Lower leg skin (tissue), 4 donors: Measurements from ENCODE around the gene DPEP2. TPM values are rescaled to one million over a fixed set of nuclear protein-coding genes. Genes with fewer than 3 reads are reported as not detected.
"Not testable (repeated sequence)": the region's sequence is repeated elsewhere in the genome, so short reads cannot be mapped to it uniquely, and the experiment has no call there.

Source experiments
- DNase-seq, 2 donors: peaks; one replicate each; pipeline ENCODE4 v3.0.0-alpha.2; 2019; ENCODE audit warnings: low spot score in 2 of 2
- H3K4me3 ChIP-seq: fragments of 200-600 bp; sonication (generic); 2 replicates; pipeline ENCODE4 v1.5.1; 2017; ENCODE audit warnings: mild to moderate bottlenecking, low read depth; ENCODE audit not compliant: poor library complexity, severe bottlenecking
- POLR2A ChIP-seq, 2 donors: fragments of 450-650 bp; IDR thresholded peaks; one replicate each; pipeline ENCODE4 v1.6.1; 2016 to 2017; ENCODE audit warnings: antibody characterized with exemption in 2 of 2, mild to moderate bottlenecking in 1 of 2, moderate library complexity in 1 of 2
- WGBS, 2 donors: methylation state at CpG; one replicate each; pipeline ENCODE4 v1.1.5; 2018; 5-methylcytosine and 5-hydroxymethylcytosine counted together
- intact Hi-C: fragments of 100-400 bp; cut with DNase I; formaldehyde crosslinking; loops from one replicate; pipeline ENCODE4 v1.15.0; 2023; ENCODE audit warnings: low total_unique reads
- total RNA-seq, 4 donors: library from RNA; depleted of rRNA; stranded (reverse); fragments of >200 nt; gene quantifications; one replicate each; pipeline ENCODE4 v1.1.0, GENCODE V29; 2016
- TF ChIP-seq, protein P1 (sequence below), 3 donors: fragments of 450-650 bp; IDR thresholded peaks; one replicate each; pipeline ENCODE4 v1.5.1; 2016; ENCODE audit warnings: antibody characterized with exemption in 3 of 3, mild to moderate bottlenecking in 3 of 3, moderate library complexity in 2 of 3

The DPEP2 gene
- total RNA-seq, 4 donors from 2014 or later = 0.52 to 5.9 (median 1.7) TPM

DNA sequence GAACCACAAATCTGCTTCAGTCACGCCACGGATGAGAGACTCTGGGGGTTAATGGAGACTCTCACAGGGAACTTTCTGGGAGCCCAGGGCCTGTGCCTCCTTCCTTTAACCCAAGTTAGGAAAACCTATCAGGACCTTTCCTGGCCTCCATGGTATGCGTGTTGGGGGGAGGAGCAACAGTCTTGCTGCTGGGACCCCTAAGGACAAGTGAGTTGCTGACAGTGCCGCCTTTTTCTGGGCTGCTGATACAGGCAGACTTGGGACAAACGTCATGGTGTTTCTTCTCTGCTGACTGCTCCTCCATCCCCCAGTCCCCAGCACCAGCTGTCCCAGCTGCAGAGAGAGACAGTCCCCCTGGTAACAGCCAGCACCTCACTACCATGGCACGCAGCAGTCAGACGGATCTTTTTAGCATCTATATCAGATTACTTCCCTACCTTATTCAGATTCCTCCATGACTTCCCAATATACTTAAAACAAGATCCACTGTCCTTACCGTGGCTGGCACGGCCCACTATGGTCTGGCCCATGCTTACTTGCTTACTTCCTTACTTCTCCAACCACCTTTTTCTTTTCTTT lies 10.0 kb upstream of the DPEP2 start:
- TF ChIP-seq POLR2A (IDR thresholded peaks at IDR 0.05) = no peak
- TF ChIP-seq, protein P1, sequence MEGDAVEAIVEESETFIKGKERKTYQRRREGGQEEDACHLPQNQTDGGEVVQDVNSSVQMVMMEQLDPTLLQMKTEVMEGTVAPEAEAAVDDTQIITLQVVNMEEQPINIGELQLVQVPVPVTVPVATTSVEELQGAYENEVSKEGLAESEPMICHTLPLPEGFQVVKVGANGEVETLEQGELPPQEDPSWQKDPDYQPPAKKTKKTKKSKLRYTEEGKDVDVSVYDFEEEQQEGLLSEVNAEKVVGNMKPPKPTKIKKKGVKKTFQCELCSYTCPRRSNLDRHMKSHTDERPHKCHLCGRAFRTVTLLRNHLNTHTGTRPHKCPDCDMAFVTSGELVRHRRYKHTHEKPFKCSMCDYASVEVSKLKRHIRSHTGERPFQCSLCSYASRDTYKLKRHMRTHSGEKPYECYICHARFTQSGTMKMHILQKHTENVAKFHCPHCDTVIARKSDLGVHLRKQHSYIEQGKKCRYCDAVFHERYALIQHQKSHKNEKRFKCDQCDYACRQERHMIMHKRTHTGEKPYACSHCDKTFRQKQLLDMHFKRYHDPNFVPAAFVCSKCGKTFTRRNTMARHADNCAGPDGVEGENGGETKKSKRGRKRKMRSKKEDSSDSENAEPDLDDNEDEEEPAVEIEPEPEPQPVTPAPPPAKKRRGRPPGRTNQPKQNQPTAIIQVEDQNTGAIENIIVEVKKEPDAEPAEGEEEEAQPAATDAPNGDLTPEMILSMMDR (IDR thresholded peaks at IDR 0.05) = no peak
- intact Hi-C loops = no loop called here
- H3K4me3 ChIP-seq = no peak overlapping the region
- no peak for DNase-seq
- WGBS, 2 donors = 72 to 77% methylated on average over 8 to 9 of the region's 9 CpGs

DNA sequence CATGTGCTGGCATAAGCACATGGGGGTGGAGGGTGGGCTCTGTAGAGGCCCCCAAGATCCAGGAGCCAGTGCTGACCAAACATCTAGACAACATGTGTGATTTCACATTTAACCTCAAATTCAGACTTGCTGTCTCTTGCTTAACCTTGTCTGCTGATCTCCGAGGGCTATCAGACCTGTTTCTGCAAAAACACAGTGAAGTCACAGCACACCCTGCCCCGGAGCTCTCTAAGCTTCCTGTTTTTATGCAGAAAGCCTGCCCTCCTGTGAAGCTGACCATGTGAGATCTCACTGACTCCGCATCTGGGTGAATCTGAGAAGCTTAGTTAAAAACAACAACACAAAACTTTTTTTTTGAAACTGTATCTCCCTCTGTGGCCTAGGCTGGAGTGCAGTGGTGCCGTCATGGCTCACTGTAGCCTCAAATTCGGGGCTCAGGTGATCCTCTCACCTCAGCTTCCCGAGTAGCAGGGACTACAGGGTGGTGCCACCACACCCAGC lies 6.6 kb upstream of the DPEP2 start:
- 17 to 21% methylated on average over 6 of the region's 6 CpGs for WGBS, 2 donors
- intact Hi-C loops = no loop called here
- no peak for TF ChIP-seq POLR2A (IDR thresholded peaks at IDR 0.05)
- TF ChIP-seq, protein P1 (IDR thresholded peaks at IDR 0.05) = no peak
- no peak overlapping the region for H3K4me3 ChIP-seq
- peak in 1 of 2 donors; percentile 74 for DNase-seq

DNA sequence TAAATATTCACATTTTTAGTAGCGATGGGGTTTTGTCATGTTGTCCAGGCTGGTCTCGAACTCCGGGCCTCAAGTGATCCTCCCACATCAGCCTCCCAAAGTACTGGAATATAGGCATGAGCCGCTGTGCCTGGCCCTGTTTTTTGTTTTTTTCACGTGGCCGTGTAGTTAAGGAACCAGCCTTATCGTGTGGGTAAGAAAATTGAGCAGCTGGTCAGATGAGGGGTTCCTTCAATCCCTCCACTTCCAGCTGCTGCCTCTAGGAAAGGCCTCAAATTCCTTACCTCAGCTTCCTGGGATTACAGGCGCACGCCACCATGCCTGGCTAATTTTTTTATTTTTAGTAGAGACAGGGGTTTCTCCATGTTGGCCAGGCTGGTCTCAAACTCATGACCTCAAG lies 5.9 kb upstream of the DPEP2 start:
- DNase-seq = no peak
- H3K4me3 ChIP-seq = no peak overlapping the region
- TF ChIP-seq, protein P1 (IDR thresholded peaks at IDR 0.05) = no peak
- TF ChIP-seq POLR2A (IDR thresholded peaks at IDR 0.05) = no peak
- 78 to 79% methylated on average over 9 of the region's 9 CpGs for WGBS, 2 donors
- intact Hi-C loops = no loop called here

DNA sequence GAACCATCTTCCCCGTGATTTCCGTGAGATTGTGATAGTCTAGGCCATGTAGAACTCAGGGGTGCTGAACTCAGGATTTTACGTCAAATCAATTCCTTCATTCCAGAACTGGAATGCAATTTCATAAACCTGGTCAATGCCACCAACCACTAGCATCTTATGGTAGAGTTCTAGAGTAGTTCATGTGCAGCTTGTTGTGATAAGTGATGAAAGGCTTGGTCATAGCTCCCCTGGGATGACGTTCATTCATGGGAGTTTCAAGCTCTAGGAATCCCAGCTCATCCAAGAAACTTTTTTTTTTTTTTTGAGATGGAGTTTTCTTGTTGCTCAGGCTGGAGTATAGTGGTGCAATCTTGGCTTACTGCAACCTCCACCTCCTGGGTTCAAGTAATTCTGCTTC lies 3.7 kb upstream of the DPEP2 start:
- no peak for TF ChIP-seq POLR2A (IDR thresholded peaks at IDR 0.05)
- TF ChIP-seq, protein P1 (IDR thresholded peaks at IDR 0.05) = no peak
- WGBS, 2 donors = 71 to 82% methylated on average over 4 of the region's 4 CpGs
- no peak for DNase-seq
- H3K4me3 ChIP-seq = no peak overlapping the region
- intact Hi-C loops = no loop called here

DNA sequence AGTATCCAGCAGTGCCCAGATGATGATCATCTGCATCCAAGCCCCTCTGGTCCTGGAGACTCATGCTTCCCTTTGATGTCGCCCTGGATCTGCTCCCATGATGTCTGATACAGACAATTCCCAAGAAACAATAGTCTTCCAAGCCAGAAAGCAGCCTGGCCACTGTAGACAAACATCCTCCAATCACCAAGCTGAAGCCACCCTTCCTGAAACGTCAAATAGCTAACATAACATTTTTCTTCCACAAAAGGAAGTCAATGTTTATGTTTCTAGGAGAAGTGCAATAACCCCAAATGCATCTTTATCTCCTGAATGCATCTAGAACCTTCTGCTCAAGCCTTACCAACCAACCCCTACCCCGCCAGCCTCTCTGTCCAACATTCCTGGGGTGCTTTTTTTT lies 1.2 kb upstream of the DPEP2 start:
- no peak for DNase-seq
- intact Hi-C loops = no loop called here
- no peak overlapping the region for H3K4me3 ChIP-seq
- whole genome bisulfite sequencing, 2 donors = 50 to 56% methylated on average over 3 of the region's 3 CpGs
- TF ChIP-seq, protein P1 (IDR thresholded peaks at IDR 0.05) = no peak
- TF ChIP-seq POLR2A (IDR thresholded peaks at IDR 0.05) = no peak

DNA sequence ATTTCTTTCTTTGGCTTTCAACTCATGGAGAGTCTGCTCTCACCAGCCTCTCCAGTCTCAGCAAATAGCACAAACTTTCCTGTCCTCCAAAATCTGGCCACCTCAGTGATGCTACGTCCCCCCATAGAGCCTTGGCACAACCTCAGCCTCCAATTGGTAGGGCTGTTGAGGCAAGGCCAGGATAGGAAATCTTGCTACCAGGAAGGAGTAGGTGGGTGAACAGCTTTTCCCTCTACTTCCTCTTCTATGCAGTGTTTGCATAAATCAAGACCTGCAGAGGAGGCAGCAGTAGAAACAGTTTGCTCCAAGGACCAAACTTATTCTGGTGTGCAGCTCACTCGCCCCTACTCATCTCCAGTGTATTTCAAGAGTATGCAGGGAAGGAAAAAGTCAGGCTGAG lies 701 bp upstream of the DPEP2 start:
- no peak overlapping the region for H3K4me3 ChIP-seq
- no peak for TF ChIP-seq POLR2A (IDR thresholded peaks at IDR 0.05)
- TF ChIP-seq, protein P1 (IDR thresholded peaks at IDR 0.05) = no peak
- DNase-seq = no peak
- 44 to 53% methylated on average over 2 of the region's 2 CpGs for WGBS, 2 donors
- intact Hi-C loops = loop anchor here (10.0 kb wide), 1 partner anchor 225 kb away; no protein-coding TSS in a partner anchor

DNA sequence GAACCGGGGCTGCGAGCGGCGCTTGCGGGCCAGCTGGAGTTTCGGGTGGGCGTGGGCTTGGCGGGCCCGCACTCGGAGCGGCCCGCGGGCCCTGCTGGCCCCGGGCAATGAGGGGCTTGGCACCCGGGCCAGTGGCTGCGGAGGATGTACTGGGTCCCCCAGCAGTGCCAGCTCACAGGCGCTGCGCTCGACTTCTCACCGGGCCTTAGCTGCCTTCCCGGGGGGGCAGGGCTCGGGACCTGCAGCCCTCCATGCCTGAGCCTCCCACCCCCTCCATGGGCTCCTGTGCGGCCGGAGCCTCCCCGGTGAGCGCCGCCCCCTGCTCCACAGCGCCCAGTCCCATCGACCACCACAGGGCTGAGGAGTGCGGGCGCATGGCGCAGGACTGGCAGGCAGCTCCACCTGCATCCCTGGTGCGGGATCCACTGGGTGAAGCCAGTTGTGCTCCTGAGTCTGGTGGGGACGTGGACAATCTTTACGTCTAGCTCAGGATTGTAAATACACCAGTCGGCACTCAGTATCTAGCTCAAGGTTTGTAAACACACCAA lies 979 bp downstream of the DPEP2 start:
- not testable (repeated sequence) for DNase-seq, H3K4me3 ChIP-seq
- intact Hi-C loops = loop anchor here (10.0 kb wide), 1 partner anchor 226 kb away; no protein-coding TSS in a partner anchor
- 92 to 100% methylated on average over 10 to 36 of the region's 36 CpGs for WGBS, 2 donors
